Calu3 (cell line): ENCODE results near the gene ASCL5. TPM values are rescaled to one million over a fixed set of nuclear protein-coding genes. Genes with fewer than 3 reads are reported as not detected.

Experiments
- Bru-seq: library from RNA; stranded (reverse); fragments of 400-500 nt; gene quantifications from one replicate; lab custom pipeline; 2021; lab: Mats Ljungman, UMichigan
- BruChase-seq, 2 experiments: library from RNA; stranded (reverse); fragments of 400-500 nt; gene quantifications; one replicate each; lab custom pipeline; 2021; lab: Mats Ljungman, UMichigan
- BruUV-seq: library from RNA; stranded (reverse); fragments of 400-500 nt; replicated peaks from 2 replicates; lab custom pipeline; 2021; lab: Mats Ljungman, UMichigan
- CTCF ChIA-PET: fragments of 300-600 bp; sonication (Branson Sonifier 250); formaldehyde crosslinking; loops from one replicate; lab custom pipeline; 2022; ENCODE audit warnings: antibody characterized with exemption; lab: Charles Lee
- DNase-seq: peaks from one replicate; pipeline ENCODE4 v3.0.0; 2022
- H3K27ac Mint-ChIP-seq: one replicate; pipeline ENCODE4 v1.8.0; 2022; ENCODE audit warnings: mixed read lengths; ENCODE audit not compliant: unreplicated experiment
- H3K27me3 Mint-ChIP-seq: one replicate; pipeline ENCODE4 v1.8.0; 2022; ENCODE audit warnings: mixed read lengths; ENCODE audit not compliant: unreplicated experiment
- H3K36me3 Mint-ChIP-seq: one replicate; pipeline ENCODE4 v1.8.0; 2022; ENCODE audit warnings: mild to moderate bottlenecking, moderate library complexity, mixed read lengths; ENCODE audit not compliant: insufficient read depth, unreplicated experiment
- H3K4me1 Mint-ChIP-seq: one replicate; pipeline ENCODE4 v1.8.0; 2022; ENCODE audit warnings: mild to moderate bottlenecking, low read depth, mixed read lengths; ENCODE audit not compliant: unreplicated experiment
- H3K4me3 Mint-ChIP-seq: one replicate; pipeline ENCODE4 v1.8.0; 2022; ENCODE audit warnings: mild to moderate bottlenecking, low read depth, moderate library complexity, mixed read lengths; ENCODE audit not compliant: unreplicated experiment
- H3K9me3 Mint-ChIP-seq: one replicate; pipeline ENCODE4 v1.8.0; 2022; ENCODE audit warnings: low read depth, mixed read lengths; ENCODE audit not compliant: unreplicated experiment
- CTCF ChIP-seq: fragments of 200-600 bp; IDR thresholded peaks from one replicate; pipeline ENCODE4 v1.8.0; 2022; ENCODE audit warnings: antibody characterized with exemption; ENCODE audit not compliant: unreplicated experiment
- intact Hi-C: fragments of 100-400 bp; cut with micrococcal nuclease; formaldehyde crosslinking; loops from one replicate; pipeline ENCODE4 v1.10.0; 2022; ENCODE audit not compliant: unreplicated experiment
- long read RNA-seq: library from polyadenylated mRNA; stranded (forward); transcript quantifications from one replicate; pipeline ENCODE4 v2.0.0, GENCODE V29; 2022
- total RNA-seq: library from RNA; stranded (reverse); gene quantifications from 2 replicates; pipeline ENCODE4 v1.2.3, GENCODE V29; 2022

The ASCL5 gene
- total RNA-seq (0.27 TPM in 1 of 2 replicates, not detected in the other), Bru-seq, nascent RNA (percentile 6 among the genes with signal in this experiment), BruChase-seq, experiment 1, labeled RNA remaining after a 6-hour chase (percentile 13 among the genes with signal in this experiment), BruChase-seq, experiment 2, labeled RNA remaining after a 2-hour chase (percentile 12 among the genes with signal in this experiment)
- long read RNA-seq = 0 reads

GRCh38 chr1:201126832-201127754 is at the start of gene ASCL5:
ASCL5 (minus strand) TSS chr1:201127184; CDS start chr1:201115372, 11,812 bp downstream.
- CTCF ChIA-PET = interaction anchor here (0.5 to 1.5 kb wide), 2 partner anchors 135 to 391 kb away, joined by 3 read pairs; no protein-coding TSS in a partner anchor
- peaks cover 40% of the 10 kb centered on the region for H3K27me3 Mint-ChIP-seq
- H3K4me3 Mint-ChIP-seq = peak within 1 kb of the TSS; percentile 46
- no TSS peak for BruUV-seq
- peaks cover 14% of the 10 kb centered on the region for H3K4me1 Mint-ChIP-seq
- peak; percentile 22 for TF ChIP-seq CTCF
- no peak within 1 kb of the TSS for H3K27ac Mint-ChIP-seq
- intact Hi-C loops = no loop called here
- peaks cover 5% of the 10 kb centered on the region for H3K36me3 Mint-ChIP-seq
- peak; percentile 80 for DNase-seq
- H3K9me3 Mint-ChIP-seq = no peaks in the 10 kb centered on the region

DNA sequence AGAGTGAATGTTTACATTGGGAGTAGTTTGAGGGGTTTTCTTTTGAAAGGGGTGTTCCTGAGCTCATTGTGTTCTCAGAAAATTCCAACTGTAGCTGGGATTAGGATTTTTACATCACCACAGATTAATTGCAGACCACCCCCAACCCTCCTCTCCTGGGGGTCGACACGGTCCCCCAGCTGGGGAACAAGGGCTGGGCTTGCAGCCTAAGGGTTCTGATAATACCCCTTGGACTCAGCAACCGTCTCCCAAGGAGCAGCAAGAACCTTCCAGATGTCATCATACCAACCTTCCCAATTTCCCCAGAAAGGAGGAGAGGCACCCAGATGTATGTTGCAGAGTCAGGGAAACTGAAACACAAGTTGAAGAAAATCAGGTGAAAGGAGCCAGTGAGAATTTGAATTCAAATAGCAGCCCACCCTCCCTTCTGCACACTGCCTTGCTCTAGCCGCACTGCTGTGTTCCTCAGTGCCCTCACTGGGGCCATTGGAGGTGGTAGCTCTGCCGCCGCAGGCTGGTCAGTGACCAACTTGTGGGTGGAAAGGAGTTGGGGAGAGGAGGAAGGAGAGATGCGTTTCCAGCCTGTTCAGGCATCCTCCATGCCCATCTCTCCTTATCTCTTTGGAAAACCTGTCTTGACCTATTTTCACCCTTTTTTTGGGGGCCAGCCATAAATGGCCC is 49.0 kb upstream of the ASCL5 start:
- intact Hi-C loops = no loop called here
- Mint-ChIP-seq H3K27me3 (peaks cover 33% of the 10 kb centered on the region), H3K9me3 (no peaks in the 10 kb centered on the region), H3K27ac (no peak overlapping the region), H3K36me3 (peaks cover 12% of the 10 kb centered on the region), H3K4me1 (peaks cover 16% of the 10 kb centered on the region), H3K4me3 (no peak overlapping the region)
- DNase-seq = no peak
- TF ChIP-seq CTCF = no peak
- no TSS peak for BruUV-seq
- CTCF ChIA-PET = interaction anchor here (0.7 kb wide), 1 partner anchor 39 kb away, joined by 4 read pairs; no protein-coding TSS in a partner anchor

DNA sequence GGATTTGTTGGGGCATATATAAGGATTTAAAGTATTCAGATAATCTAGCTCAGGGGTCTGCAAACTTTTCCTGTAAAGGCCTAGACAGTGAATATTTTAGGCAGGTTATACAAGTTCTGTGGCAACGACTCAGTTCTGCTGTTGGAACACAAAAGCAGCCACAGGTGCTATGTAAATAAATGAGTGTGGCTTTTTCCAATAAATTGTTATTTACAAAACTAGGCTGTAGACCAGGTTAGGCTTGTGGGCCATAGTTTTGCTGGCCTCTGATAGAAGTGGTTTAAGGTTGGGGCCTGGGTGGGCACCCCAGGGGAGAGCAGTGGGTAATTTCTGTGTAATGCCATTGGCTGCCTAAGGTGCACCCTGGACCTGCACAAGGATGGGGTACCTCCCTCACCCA is 46.8 kb upstream of the ASCL5 start:
- BruUV-seq = no TSS peak
- peaks cover 10% of the 10 kb centered on the region for H3K27me3 Mint-ChIP-seq
- no peaks in the 10 kb centered on the region for H3K9me3 Mint-ChIP-seq
- intact Hi-C loops = no loop called here
- H3K27ac Mint-ChIP-seq = no peak overlapping the region
- CTCF ChIA-PET = no interaction called here
- TF ChIP-seq CTCF = no peak
- peaks cover 26% of the 10 kb centered on the region for H3K4me1 Mint-ChIP-seq
- no peak overlapping the region for H3K4me3 Mint-ChIP-seq
- DNase-seq = no peak
- H3K36me3 Mint-ChIP-seq = peaks cover 20% of the 10 kb centered on the region

DNA sequence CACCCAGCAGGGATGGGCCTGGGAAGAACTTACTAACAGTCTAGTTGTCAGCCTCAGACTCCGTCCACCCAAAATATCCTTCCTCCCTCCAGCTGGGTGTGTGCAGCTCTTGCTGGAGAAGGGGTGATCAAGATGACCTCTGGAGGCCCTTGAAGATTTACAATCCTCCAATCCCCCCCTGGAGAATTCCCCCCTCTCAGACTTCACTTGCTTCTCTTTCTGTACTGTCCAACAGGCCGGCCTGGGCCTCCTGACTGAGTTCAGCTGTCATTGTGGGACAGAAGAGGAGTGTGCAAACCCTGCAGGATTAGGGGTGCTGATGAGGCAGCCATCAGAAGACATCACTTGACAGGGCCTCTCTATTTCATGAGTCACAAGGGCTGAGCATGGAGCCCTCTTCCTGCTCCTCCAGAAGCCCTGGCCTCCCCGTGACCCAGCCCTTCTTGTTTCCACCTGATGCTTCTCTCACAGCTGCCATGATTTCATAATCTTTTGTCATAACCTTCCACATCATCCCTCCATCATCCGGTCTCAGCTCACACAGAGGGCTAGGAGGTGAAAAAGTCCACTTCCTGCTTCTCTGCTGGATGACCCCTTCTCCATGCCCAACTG is 46.1 kb upstream of the ASCL5 start:
- CTCF ChIA-PET = interaction anchor here (0.6 kb wide), 1 partner anchor 151 kb away, joined by 3 read pairs; no protein-coding TSS in a partner anchor
- H3K27me3 Mint-ChIP-seq = peaks cover 4% of the 10 kb centered on the region
- no peak for TF ChIP-seq CTCF
- H3K9me3 Mint-ChIP-seq = no peaks in the 10 kb centered on the region
- H3K36me3 Mint-ChIP-seq = peaks cover 20% of the 10 kb centered on the region
- peaks cover 26% of the 10 kb centered on the region for H3K4me1 Mint-ChIP-seq
- intact Hi-C loops = no loop called here
- no peak for DNase-seq
- no peak overlapping the region for H3K4me3 Mint-ChIP-seq
- H3K27ac Mint-ChIP-seq = no peak overlapping the region
- no TSS peak for BruUV-seq
